IMR-90 (cell line): ENCODE results near the gene RNF213. TPM values are rescaled to one million over a fixed set of nuclear protein-coding genes. Genes with fewer than 3 reads are reported as not detected.

Source experiments
- ATAC-seq: fragments of 200-7000 bp; cut with Tn5 transposase; 2 replicates; pipeline ENCODE4 v1.9.1; 2020; ENCODE audit warnings: low read depth, mild to moderate bottlenecking, moderate library complexity
- BruUV-seq: library from RNA; stranded (reverse); fragments of 400-500 nt; replicated peaks from 2 replicates; lab custom pipeline; 2021; lab: Mats Ljungman, UMichigan
- CTCF ChIA-PET: fragments of 300-600 bp; formaldehyde crosslinking; extraction: SDS; loops from one replicate; lab custom pipeline; 2021; ENCODE audit warnings: antibody characterized with exemption; lab: Yijun Ruan, JAX
- POLR2A ChIA-PET: fragments of 300-600 bp; sonication (Branson Sonifier 250); formaldehyde crosslinking; loops from one replicate; lab custom pipeline; 2022; ENCODE audit warnings: antibody characterized with exemption; ENCODE audit not compliant: unreplicated experiment; lab: Charles Lee
- DNase-seq: peaks from one replicate; pipeline ENCODE4 v3.0.0; 2013
- H2AFZ ChIP-seq: replicated peaks from 2 replicates; pipeline ENCODE3; 2013; ENCODE audit warnings: low read length, mild to moderate bottlenecking; ENCODE audit not compliant: poor library complexity
- H2AK5ac ChIP-seq: 2 replicates; pipeline ENCODE4 v1.6.1; 2013; ENCODE audit warnings: low read depth, low read length, inconsistent platforms
- H2AK9ac ChIP-seq: replicated peaks from 2 replicates; pipeline ENCODE3; 2013; ENCODE audit warnings: mild to moderate bottlenecking, low read depth, low read length, moderate library complexity; ENCODE audit not compliant: poor library complexity
- H2BK120ac ChIP-seq: 2 replicates; pipeline ENCODE4 v1.6.1; 2013; ENCODE audit warnings: low read depth, low read length, inconsistent platforms
- H2BK15ac ChIP-seq: 3 replicates; pipeline ENCODE4 v1.6.1; 2013; ENCODE audit warnings: low read depth, low read length, inconsistent platforms
- H2BK20ac ChIP-seq: 2 replicates; pipeline ENCODE4 v1.6.1; 2013; ENCODE audit warnings: low read depth, mild to moderate bottlenecking, inconsistent platforms, low read length, moderate library complexity
- H2BK5ac ChIP-seq: 2 replicates; pipeline ENCODE4 v1.6.1; 2013; ENCODE audit warnings: mild to moderate bottlenecking, low read depth, low read length, inconsistent platforms; ENCODE audit not compliant: poor library complexity, severe bottlenecking
- H3K14ac ChIP-seq: replicated peaks from 2 replicates; pipeline ENCODE4 v1.6.1; 2013; ENCODE audit warnings: low read depth, low read length, inconsistent platforms
- H3K18ac ChIP-seq: 2 replicates; pipeline ENCODE4 v1.6.1; 2013; ENCODE audit warnings: low read depth, low read length, control low read depth
- H3K23ac ChIP-seq: 2 replicates; pipeline ENCODE4 v1.6.1; 2013; ENCODE audit warnings: low read depth, low read length, inconsistent platforms
- H3K27ac ChIP-seq: 2 replicates; pipeline ENCODE4 v1.5.1; 2013; ENCODE audit warnings: mild to moderate bottlenecking, control low read depth, low read length; ENCODE audit not compliant: insufficient read depth
- H3K27me3 ChIP-seq: 2 replicates; pipeline ENCODE4 v1.6.1; 2013; ENCODE audit warnings: low read length; ENCODE audit not compliant: control insufficient read depth, insufficient read depth
- H3K36me3 ChIP-seq: 2 replicates; pipeline ENCODE4 v1.6.1; 2013; ENCODE audit warnings: low read length, mixed read lengths; ENCODE audit not compliant: control insufficient read depth, insufficient read depth
- H3K4ac ChIP-seq: 2 replicates; pipeline ENCODE4 v1.6.1; 2013; ENCODE audit warnings: low read depth, low read length, inconsistent platforms
- H3K4me1 ChIP-seq: 2 replicates; pipeline ENCODE4 v1.6.1; 2013; ENCODE audit warnings: low read length, mixed read lengths; ENCODE audit not compliant: control insufficient read depth, insufficient read depth
- H3K4me2 ChIP-seq: 2 replicates; pipeline ENCODE4 v1.6.1; 2013; ENCODE audit warnings: low read depth, mild to moderate bottlenecking, control low read depth, low read length, moderate library complexity
- H3K4me3 ChIP-seq: 2 replicates; pipeline ENCODE4 v1.5.1; 2013; ENCODE audit warnings: low read depth, mild to moderate bottlenecking, control low read depth, low read length, moderate library complexity; ENCODE audit not compliant: insufficient read depth
- H3K56ac ChIP-seq: 2 replicates; pipeline ENCODE4 v1.6.1; 2013; ENCODE audit warnings: low read length, inconsistent platforms; ENCODE audit not compliant: insufficient read depth; ENCODE audit errors: extremely low read depth
- H3K79me1 ChIP-seq, 2 experiments: 2 replicates each; pipeline ENCODE4 v1.6.1; 2013; ENCODE audit warnings: low read length in 2 of 2, inconsistent platforms in 1 of 2, low read depth in 1 of 2
- H3K9ac ChIP-seq: 2 replicates; pipeline ENCODE4 v1.6.1; 2013; ENCODE audit warnings: low read depth, low read length, control low read depth
- H3K9me1 ChIP-seq: 2 replicates; pipeline ENCODE4 v1.6.1; 2013; ENCODE audit warnings: low read length, inconsistent platforms; ENCODE audit not compliant: insufficient read depth
- H3K9me3 ChIP-seq: 2 replicates; pipeline ENCODE4 v1.6.1; 2013; ENCODE audit warnings: low read length; ENCODE audit not compliant: control insufficient read depth, insufficient read depth
- H4K20me1 ChIP-seq: 2 replicates; pipeline ENCODE4 v1.6.1; 2013; ENCODE audit warnings: low read length, inconsistent platforms; ENCODE audit not compliant: insufficient read depth
- H4K5ac ChIP-seq: 2 replicates; pipeline ENCODE4 v1.6.1; 2013; ENCODE audit warnings: mild to moderate bottlenecking, low read depth, low read length, control low read depth
- H4K8ac ChIP-seq, 2 experiments: 2 replicates each; pipeline ENCODE4 v1.6.1; 2013; ENCODE audit warnings: low read depth in 2 of 2, low read length in 2 of 2, control low read depth in 1 of 2, inconsistent platforms in 1 of 2
- H4K91ac ChIP-seq: 2 replicates; pipeline ENCODE4 v1.6.1; 2013; ENCODE audit warnings: low read depth, low read length, inconsistent platforms; ENCODE audit not compliant: insufficient read depth
- BHLHE40 ChIP-seq: fragments of 150-350 bp; IDR thresholded peaks from 2 replicates; pipeline ENCODE4 v1.6.1; 2016; ENCODE audit warnings: mild to moderate bottlenecking, low read depth, low read length
- CEBPB ChIP-seq: IDR thresholded peaks from 2 replicates; pipeline ENCODE4 v1.6.1; 2012; ENCODE audit warnings: low read depth, low read length, improper control_type of control experiment
- FOS ChIP-seq: fragments of 150-350 bp; IDR thresholded peaks from 2 replicates; pipeline ENCODE4 v1.6.1; 2016; ENCODE audit warnings: low read depth, low read length
- MAZ ChIP-seq: IDR thresholded peaks from 2 replicates; pipeline ENCODE4 v1.6.1; 2012; ENCODE audit warnings: low read depth, mild to moderate bottlenecking, low read length, improper control_type of control experiment, moderate library complexity, borderline replicate concordance
- MXI1 ChIP-seq: IDR thresholded peaks from 2 replicates; pipeline ENCODE4 v1.6.1; 2012; ENCODE audit warnings: low read depth, mild to moderate bottlenecking, low read length, moderate library complexity, borderline replicate concordance
- POLR2A ChIP-seq: IDR thresholded peaks from 2 replicates; pipeline ENCODE4 v1.6.1; 2012; ENCODE audit warnings: mild to moderate bottlenecking, low read depth, low read length
- RAD21 ChIP-seq: IDR thresholded peaks from 2 replicates; pipeline ENCODE4 v1.6.1; 2012; ENCODE audit warnings: low read length, improper control_type of control experiment
- SMC3 ChIP-seq: fragments of 150-350 bp; IDR thresholded peaks from 2 replicates; pipeline ENCODE4 v1.6.1; 2016; ENCODE audit warnings: low read depth, mild to moderate bottlenecking, antibody characterized with exemption, low read length, moderate library complexity
- WGBS, 2 experiments: methylation state at CpG; one replicate each; pipeline versions ENCODE4 v1.1.5 to v1.1.7; 2013; ENCODE audit warnings: missing lambda C conversion rate in 2 of 2; ENCODE audit not compliant: insufficient read length in 1 of 2; ENCODE audit errors: extremely low coverage in 2 of 2; 5-methylcytosine and 5-hydroxymethylcytosine counted together
- dilution Hi-C: fragments of 300-500 bp; cut with HindIII; formaldehyde crosslinking; loops from one replicate; pipeline ENCODE4 v1.14.3; 2018; ENCODE audit warnings: low sequenced_read_pairs; ENCODE audit not compliant: unreplicated experiment
- in situ Hi-C: fragments of 300-500 bp; cut with MboI; formaldehyde crosslinking; loops from 3 replicates; pipeline ENCODE4 v1.14.3; 2019; ENCODE audit warnings: low sequenced_read_pairs, inconsistent platforms, mixed read lengths
- intact Hi-C: fragments of 100-400 bp; cut with micrococcal nuclease; formaldehyde crosslinking; loops from 2 replicates; pipeline ENCODE4 v1.10.0; 2022
- polyA plus RNA-seq, 3 experiments: library from polyadenylated mRNA; depleted of rRNA; stranded (reverse); fragments of >200 nt; gene quantifications; 2 replicates each; pipeline ENCODE4 v1.2.3, GENCODE V29; 2012; ENCODE audit warnings: low replicate concordance in 1 of 3
- total RNA-seq: library from RNA; depleted of rRNA; stranded (reverse); fragments of >200 nt; gene quantifications from 2 replicates; pipeline ENCODE4 v1.2.3, GENCODE V29; 2012

RNF213 gene
- total and polyA plus RNA-seq, 2 of the 4 experiments (the other 2 are of a cell fraction), result 23.4 to 36.0 TPM

DNA sequence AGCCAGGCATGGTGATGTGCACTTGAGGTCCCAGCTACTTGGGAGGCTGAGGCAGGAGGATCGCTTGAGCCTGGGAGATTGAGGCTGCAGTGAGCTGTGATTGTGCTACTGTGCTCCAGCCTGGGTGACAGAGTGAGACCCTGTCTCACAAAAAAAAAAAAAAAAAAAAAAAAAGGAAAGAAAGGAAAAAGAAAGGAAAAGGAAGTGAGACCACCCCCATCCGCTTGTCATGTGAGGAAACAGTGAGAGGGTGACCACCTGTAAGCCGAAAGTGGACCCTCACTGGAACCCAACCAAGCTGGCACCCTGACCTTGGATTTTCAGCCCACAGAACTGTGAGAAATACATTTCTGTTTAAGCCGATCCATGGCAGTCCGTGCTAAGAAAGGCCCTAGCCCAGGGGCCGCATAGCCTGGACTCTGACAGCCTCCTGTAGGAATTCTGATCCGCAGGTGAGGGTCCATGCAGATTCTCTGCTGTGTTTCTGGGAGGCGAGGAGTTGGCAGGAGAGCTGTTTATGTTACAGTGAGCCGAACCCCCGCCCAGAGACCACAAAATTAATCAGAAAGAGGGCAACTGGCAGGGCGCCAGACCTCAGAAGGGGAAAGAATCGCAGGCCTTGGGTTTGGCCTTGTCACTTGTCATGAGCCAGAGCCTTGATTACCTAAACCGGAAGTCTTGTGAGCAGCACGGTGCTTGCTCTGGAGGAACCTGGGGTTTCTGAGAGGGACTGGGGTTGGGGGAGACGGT is 41.5 kb upstream of the RNF213 start:
- peaks cover 40% of the 10 kb centered on the region for H3K36me3 ChIP-seq
- intact Hi-C loops, result loop anchor here (1.0 kb wide), 2 partner anchors 72 to 137 kb away; partner anchors contain the start of gene EIF4A3
- WGBS, 2 experiments, result 5% methylated on average over 4 of the region's 15 CpGs; no CpG with 5 or more reads in 1 of the 2 experiments

More for the DNA sequence above, 41.5 kb upstream of the RNF213 start:
- Histone ChIP-seq H3K56ac (peak overlapping the region; percentile 34; the same call in 1 of the 2 replicates), H3K14ac (peak overlapping the region; percentile 71; the same call in 1 of the 2 replicates), H3K9me1 (peaks cover 28% of the 10 kb centered on the region), H3K4me3 (peak overlapping the region; percentile 67), H3K9me3 (no peaks in the 10 kb centered on the region), H3K27me3 (no peaks in the 10 kb centered on the region), H2BK15ac (no peak overlapping the region), H2BK20ac (no peak overlapping the region), H3K4me1 (peaks cover 6% of the 10 kb centered on the region; the same call in 1 of the 2 replicates), H2BK5ac (no peak overlapping the region), H2AK5ac (peak overlapping the region; percentile 76; the same call in 1 of the 2 replicates), H3K79me1 (peaks cover 22 to 64% of the 10 kb centered on the region in 2 experiments), H3K27ac (peak overlapping the region; percentile 67), H3K18ac (no peak overlapping the region; the same call in 1 of the 2 replicates), H3K4me2 (peak overlapping the region; percentile 83), H3K23ac (peak overlapping the region; percentile 39; the same call in 1 of the 2 replicates), H4K5ac (peak overlapping the region; percentile 16; the same call in 1 of the 2 replicates), H2AK9ac (peak overlapping the region; percentile 97), H2BK120ac (no peak overlapping the region), H3K4ac (peak overlapping the region; percentile 70), H2AFZ (peak overlapping the region; percentile 95), H4K20me1 (peaks cover 31% of the 10 kb centered on the region), H4K91ac (peak overlapping the region; percentile 2; the same call in 1 of the 2 replicates), H4K8ac (peak overlapping the region in 1 of 2 experiments; percentile 37; a peak in 1 of 4 replicates), H3K9ac (peak overlapping the region; percentile 78)
- POLR2A ChIA-PET, result no interaction called here
- CTCF ChIA-PET, result interaction anchor here (0.6 kb wide), 1 partner anchor 118 kb away, joined by 3 read pairs; the partner anchor contains the start of gene GAA
- dilution Hi-C loops (no loop called here), in situ Hi-C loops (no loop called here)
- peak; percentile 18 for ATAC-seq
- no TSS peak for BruUV-seq
- peak; percentile 80 for DNase-seq
- no peak for TF ChIP-seq SMC3
- TF ChIP-seq POLR2A, result no peak
- peak; percentile 72 for TF ChIP-seq MAZ
- no peak for TF ChIP-seq FOS
- no peak; the same call in 1 of the 2 replicates for TF ChIP-seq CEBPB
- TF ChIP-seq RAD21, result no peak
- peak; percentile 86 for TF ChIP-seq BHLHE40
- peak; percentile 37; the same call in 1 of the 2 replicates for TF ChIP-seq MXI1
